Hematopoietic multipotent progenitor cell treated with erythropoietin and hydrocortisone succinate and interleukin-3 and kit ligand, for 8 days (in vitro differentiated cells): ENCODE measurements around the gene PLGRKT.
"Not testable (repeated sequence)": the region's sequence is repeated elsewhere in the genome, so short reads cannot be mapped to it uniquely, and the experiment has no call there.

Experiments used
- DNase-seq: peaks from one replicate; pipeline ENCODE4 v3.0.0-alpha.2; 2015

PLGRKT gene

DNA sequence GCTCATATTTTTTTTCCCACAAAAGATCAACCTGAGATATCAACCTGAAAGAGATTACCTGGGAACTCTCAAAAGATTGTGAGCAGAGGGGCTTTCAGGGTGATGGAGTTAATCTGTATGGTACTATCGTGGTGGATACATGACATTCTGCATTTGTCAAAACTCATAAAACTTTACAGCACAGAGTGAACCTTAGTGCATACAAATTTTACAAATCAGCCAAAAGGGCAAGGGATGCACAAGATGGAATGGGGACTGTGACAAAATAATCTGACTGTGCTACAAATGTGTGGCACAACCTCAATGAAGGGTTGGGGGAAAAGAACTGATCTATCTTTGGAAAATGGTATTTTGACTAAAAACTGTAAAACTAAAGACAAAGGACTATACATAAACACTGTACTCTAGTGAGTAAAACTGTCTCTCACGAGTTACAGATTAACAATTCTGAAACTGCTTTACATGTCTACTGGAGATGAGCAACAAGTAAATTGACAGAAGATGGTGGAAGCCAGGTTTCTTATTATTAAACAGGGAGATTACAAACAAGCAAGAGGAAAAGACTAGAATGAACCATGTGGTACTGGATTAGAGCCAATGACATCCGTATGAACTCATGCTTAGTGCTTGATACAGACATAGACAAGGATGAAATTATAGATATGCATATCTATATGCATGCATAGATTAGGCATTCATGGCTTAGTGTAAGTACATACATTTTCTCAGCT, 73.3 kb downstream of the PLGRKT start:
- no peak for DNase-seq

- DNase-seq: no peak
Measured at GRCh38 chr9:5361326-5362010, 76.3 kb downstream of the PLGRKT start.

DNA sequence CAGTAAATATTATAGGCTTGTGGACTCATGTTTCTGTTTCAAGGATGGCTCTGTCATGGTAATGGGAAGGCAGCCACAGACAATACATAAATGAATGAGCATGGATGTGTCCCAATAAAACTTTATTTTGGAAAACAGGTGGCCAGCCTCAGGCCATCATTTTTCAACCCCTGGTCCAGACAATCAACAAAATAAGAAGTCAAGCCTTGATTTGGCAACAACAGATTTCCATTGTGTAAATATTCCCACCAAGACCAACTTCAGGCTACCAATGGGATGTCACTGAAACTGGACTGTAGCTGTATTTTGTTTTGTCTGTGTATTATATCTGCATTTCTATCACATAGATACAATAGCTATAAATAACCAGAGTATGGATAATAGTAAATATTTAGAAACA, 77.4 kb downstream of the PLGRKT start:
- no peak for DNase-seq

DNA sequence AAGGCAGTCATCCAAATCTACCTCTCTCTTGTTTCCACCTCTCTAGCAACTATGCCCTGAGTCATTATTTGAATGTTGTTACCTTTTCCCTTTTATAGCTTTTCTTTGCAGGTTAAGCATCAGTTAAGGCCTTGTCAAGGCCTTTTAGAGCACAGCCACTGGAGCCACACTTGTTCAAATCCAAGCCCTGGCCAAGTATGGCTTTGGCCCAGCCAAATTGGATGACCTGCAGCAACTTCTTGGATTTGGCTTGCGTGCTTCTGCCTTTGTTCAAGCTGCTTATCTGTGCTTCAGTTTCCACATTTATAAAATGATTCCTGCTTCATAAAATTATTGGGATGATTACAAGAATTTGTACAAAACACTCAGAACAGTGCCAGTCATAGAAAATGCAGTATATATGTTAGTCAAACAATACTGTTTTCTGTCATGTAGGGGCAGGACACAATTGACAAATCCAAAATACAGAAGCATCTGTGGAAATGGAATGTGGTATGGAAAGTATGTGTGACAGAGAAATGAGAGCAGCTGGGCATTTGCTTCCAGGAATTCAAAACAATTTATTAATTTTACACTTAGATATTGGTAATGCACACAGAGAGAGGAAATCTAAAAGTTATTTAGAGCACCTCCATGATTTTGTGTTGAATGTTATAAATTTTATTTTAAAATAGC, 80.2 kb downstream of the PLGRKT start:
- DNase-seq: no peak

DNA sequence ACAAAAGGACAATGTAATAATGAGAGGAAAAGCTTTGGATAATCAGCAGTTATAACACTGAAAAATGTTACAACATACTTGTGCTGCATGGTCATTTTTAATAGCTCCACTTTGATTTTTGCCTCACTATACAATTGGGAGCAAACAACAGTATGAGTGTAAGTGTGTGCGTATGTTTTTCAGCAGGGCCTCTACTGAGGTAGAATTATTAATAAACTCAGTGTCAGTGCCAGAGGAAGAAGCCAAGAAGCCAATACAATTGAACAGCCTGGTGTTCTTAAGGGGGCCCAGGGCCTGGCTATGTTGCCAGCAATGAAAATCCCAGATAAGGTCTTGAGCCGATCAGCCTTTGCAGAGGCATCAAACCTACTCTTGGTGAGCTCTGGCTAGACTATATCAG, 81.9 kb downstream of the PLGRKT start:
- DNase-seq: no peak

GRCh38 chr9:5355226-5355625, 82.5 kb downstream of the PLGRKT start:
- DNase-seq: no peak

DNA sequence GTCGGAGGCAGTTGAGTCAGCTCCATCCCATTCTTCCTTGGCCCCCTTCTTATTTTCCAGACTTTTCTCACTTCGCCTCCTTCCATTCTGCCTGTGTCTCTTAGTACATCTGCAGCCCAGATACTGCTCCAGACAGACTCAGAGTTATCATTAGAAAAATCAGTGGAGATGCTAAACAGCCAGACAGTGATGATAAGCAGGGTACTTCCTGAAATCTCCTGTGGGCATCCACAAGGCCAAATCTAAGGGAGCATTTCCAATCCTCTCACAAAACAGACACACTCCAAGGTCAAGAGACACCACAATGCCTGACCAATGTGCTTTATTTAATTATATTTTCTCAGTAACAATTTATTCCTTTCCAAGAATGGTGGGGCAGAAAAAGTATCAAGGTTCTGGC, 83.5 kb downstream of the PLGRKT start:
- no peak for DNase-seq

- no peak for DNase-seq
Measured at GRCh38 chr9:5352637-5353248, 85.0 kb downstream of the PLGRKT start.

DNA sequence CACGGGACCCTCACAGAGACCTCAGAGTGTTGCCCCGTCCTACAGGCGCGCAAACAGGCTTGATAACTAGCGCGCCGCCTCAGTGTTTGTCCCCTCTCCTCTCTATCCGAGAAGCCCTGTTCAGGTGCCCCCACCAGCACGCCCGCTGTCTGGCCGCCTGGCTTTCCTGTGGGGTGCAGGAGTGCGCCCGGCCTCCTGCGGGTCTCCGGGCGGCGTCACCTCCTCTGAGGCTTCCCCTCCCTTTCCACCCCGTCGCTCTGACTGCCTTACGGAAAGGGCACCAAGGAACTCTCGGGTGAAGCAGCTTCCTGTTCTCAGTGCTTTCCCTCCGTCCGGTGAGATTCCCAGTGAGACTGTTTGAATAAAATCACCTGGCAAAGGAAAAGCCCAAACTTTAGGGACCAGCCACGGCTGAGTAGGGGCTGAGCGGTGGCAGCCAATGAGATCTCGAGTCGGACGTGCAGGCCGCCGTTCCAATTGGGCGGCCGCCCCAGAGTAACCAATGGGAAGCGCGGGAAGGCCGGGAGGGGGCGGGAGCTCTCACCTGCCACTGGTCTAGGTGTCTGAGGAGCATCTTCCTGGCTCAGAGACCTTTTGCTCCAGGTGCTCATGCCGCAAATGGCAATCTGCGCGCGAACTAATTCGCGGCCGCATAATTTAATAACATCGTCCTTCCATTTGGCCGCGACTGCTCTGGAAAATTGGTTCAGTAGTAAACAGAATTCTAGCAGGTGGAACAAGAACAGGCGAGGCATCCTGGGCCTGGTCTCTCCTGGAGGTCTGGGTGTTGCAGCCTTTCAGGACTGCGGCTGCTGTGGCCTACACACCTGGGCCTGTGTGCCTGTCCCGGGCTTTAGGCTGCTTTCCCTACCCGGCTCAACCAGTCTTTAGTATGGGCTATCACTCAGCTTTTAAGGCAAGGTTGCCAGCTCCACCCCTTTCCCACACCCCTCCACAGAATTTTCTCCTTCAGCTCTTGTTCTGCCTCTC, 98.4 kb downstream of the PLGRKT start, which contains the start of gene RLN1:
Gene RLN1, minus strand, starts transcription at position 885 of the 990 bp plus-strand sequence. Its CDS starts 130 bp downstream, at position 755.
- DNase-seq: peak; percentile 20

- no peak for DNase-seq
Measured at GRCh38 chr9:5336688-5337087, 101.0 kb downstream of the PLGRKT start.

GRCh38 chr9:5331276-5331675, 106.4 kb downstream of the PLGRKT start:
- not testable (repeated sequence) for DNase-seq

DNA sequence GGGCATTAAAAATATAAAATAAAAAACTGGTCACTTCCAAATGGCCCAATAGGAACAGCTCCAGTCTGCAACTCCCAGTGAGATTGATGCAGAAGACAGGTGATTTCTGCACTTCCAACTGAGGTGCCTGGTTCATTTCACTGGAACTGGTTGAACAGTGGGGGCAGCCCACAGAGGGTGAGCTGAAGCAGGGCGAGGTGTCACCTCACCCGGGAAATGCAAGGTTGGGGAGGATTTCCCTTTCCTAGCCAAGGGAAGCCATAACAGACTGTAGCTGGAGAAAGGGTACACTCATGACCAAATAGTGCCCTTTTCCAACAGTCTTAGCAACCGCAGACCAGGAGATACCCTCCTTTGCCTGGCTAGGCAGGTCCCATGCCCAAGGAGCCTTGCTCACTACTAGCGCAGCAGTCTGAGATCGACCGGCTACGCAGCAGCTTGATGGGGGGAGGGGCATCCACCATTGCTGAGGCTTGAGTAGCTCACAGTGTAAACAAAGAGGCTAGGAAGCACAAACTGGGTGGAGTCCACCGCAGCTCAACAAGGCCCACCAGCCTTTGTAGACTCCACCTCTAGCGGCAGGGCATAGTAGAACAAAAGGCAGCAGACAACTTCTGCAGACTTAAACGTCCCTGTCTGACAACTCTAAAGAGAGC, 110.7 kb downstream of the PLGRKT start:
- no peak for DNase-seq

DNA sequence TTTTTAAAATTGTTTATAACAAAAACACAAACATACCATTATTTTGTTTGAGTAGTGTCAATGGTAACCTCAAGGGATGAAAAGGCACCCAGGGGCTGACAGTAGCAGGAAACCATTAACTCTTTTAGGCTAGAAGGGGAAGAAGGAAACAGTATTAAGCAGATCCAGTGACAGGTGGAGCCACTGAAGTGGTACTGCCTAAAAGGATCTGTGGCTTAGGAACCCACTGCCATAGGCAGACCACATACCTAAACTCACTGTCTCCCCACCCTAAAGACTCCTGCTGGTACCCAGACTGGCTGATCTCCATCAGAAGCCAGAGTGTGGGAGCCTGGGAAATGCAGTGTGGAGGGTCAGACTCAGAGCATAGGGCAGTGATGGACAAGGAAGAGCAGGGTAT, 111.5 kb downstream of the PLGRKT start:
- DNase-seq: no peak

GRCh38 chr9:5321601-5322000, 116.1 kb downstream of the PLGRKT start:
- not testable (repeated sequence) for DNase-seq

DNA sequence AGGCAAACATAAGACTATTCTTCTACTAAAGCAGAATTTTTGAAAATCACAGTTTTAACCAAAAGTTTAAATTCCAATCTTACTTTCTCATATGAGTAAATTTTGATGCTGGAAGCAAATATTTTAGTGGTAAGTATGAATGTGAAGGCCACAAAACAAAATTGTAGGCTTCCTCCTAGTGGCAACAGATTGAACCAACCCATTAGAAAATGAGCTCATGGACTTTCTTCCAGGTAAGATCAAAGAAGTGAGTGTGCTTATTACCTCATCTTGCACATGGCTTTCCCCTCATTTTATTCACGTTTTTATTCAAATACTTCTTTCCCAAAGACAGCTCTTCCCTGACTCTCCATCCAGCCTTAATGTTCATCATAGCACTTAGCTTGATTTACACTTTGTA, 116.7 kb downstream of the PLGRKT start:
- no peak for DNase-seq

DNA sequence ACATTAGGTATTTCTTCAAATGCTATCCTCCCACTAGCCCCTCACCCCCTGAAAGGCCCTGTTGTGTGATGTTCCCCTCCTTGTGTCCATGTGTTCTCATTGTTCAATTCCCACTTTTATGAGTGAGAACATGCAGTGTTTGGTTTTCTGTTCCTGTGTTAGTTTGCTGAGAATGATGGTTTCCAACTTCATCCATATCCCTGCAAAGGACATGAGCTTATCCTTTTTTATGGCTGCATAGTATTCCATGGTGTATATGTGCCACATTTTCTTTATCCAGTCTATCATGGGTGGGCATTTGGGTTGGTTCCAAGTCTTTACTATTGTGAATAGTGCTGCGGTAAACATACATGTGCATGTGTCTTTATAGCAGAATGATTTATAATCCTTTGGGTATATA, 121.3 kb downstream of the PLGRKT start:
- DNase-seq: not testable (repeated sequence)

DNA sequence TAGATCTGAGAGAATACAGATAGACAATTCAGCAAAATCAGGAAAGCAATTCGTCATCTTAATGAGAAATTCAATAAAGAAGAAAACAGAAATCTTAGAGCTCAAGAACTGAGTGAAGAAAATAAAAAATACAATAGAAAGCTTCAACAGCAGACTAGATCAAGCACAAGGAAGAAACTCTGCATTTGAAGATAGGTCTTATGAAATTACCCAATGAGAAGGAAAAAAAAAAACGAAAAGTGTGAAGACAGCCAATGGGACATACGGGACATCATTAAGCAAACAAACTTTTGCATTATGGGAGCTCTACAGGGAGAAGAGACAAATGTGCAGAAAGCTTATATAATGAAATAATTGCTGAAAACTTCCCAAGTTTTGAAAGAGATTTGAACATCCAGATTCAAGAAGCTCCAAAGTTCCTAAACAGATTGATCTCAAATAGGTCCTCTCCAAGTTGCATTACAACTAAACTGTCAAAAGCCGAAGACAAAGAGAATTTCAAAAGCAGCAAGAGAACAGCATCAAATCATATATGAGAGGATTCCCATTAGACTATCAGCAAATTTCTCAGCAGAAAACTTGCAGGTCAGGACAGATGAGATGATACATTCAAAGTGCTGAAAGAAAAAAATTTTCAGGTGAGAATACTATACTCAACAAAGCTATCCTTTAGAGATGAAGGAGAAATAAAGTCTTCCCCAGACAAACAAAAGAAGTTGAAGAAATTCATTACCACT, 122.4 kb downstream of the PLGRKT start:
- no peak for DNase-seq

DNA sequence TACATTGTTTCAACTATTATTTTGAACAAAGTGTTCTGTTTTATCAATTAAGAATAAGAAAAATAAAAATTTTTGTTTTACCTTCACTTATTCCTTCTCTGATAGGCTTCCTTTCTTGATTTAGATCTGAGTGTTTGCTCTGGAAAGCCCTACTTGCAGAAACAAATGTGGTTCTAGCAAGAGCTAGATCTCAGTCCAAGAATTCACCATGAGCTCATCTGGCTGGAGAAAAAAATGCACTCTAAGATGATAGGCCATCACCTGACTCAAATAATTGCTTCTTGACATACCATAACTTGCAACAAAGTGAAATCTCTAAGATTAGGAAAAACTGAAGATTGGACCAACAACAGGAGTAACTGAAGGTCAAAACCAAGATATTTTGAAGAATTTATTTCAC, 126.9 kb downstream of the PLGRKT start:
- no peak for DNase-seq
